IPS-18c (cell line): ENCODE data around the gene SGIP1.

ENCODE experiments used
- H3K4me3 ChIP-seq: 2 replicates; pipeline ENCODE4 v1.7.0; 2013; ENCODE audit warnings: low read depth, mild to moderate bottlenecking, low read length, moderate library complexity; ENCODE audit not compliant: insufficient read depth
- H3K9me3 ChIP-seq: one replicate; pipeline ENCODE4 v1.6.1; 2013; ENCODE audit warnings: mild to moderate bottlenecking, low read length, moderate library complexity; ENCODE audit not compliant: control insufficient read depth, insufficient read depth

SGIP1 gene

GRCh38 chr1:66618390-66618789 is 84.4 kb downstream of the SGIP1 start:
- no peaks in the 10 kb centered on the region for H3K9me3 ChIP-seq
- no peak overlapping the region for H3K4me3 ChIP-seq

- Histone ChIP-seq H3K9me3 (no peaks in the 10 kb centered on the region), H3K4me3 (no peak overlapping the region)
Observed at GRCh38 chr1:66623812-66624211, 89.9 kb downstream of the SGIP1 start.

- Histone ChIP-seq H3K4me3 (no peak overlapping the region), H3K9me3 (no peaks in the 10 kb centered on the region)
Observed at GRCh38 chr1:66624412-66625060, 90.6 kb downstream of the SGIP1 start.

- no peaks in the 10 kb centered on the region for H3K9me3 ChIP-seq
Observed at GRCh38 chr1:66626261-66626660, 92.3 kb downstream of the SGIP1 start.

GRCh38 chr1:66628926-66629325 is 95.0 kb downstream of the SGIP1 start:
- no peak overlapping the region for H3K4me3 ChIP-seq
- no peaks in the 10 kb centered on the region for H3K9me3 ChIP-seq

More at GRCh38 chr1:66626261-66626660, 92.3 kb downstream of the SGIP1 start:
- no peak overlapping the region for H3K4me3 ChIP-seq

GRCh38 chr1:66633159-66633558 is 99.2 kb downstream of the SGIP1 start:
- Histone ChIP-seq H3K4me3 (no peak overlapping the region), H3K9me3 (no peaks in the 10 kb centered on the region)

- H3K4me3 ChIP-seq = no peak overlapping the region
- H3K9me3 ChIP-seq = no peaks in the 10 kb centered on the region
Observed at GRCh38 chr1:66637146-66637545, 103.2 kb downstream of the SGIP1 start.

- H3K9me3 ChIP-seq = no peaks in the 10 kb centered on the region
Observed at GRCh38 chr1:66641891-66642473, 108.0 kb downstream of the SGIP1 start.

GRCh38 chr1:66642992-66643391 is 109.0 kb downstream of the SGIP1 start:
- Histone ChIP-seq H3K4me3 (no peak overlapping the region), H3K9me3 (no peaks in the 10 kb centered on the region)

More at GRCh38 chr1:66641891-66642473, 108.0 kb downstream of the SGIP1 start:
- no peak overlapping the region for H3K4me3 ChIP-seq

GRCh38 chr1:66644331-66644730 is 110.4 kb downstream of the SGIP1 start:
- Histone ChIP-seq H3K9me3 (no peaks in the 10 kb centered on the region), H3K4me3 (no peak overlapping the region)

GRCh38 chr1:66648901-66649595 is 115.1 kb downstream of the SGIP1 start:
- H3K9me3 ChIP-seq = no peaks in the 10 kb centered on the region

GRCh38 chr1:66652556-66652955 is 118.6 kb downstream of the SGIP1 start:
- no peaks in the 10 kb centered on the region for H3K9me3 ChIP-seq
- no peak overlapping the region for H3K4me3 ChIP-seq

More at GRCh38 chr1:66648901-66649595, 115.1 kb downstream of the SGIP1 start:
- H3K4me3 ChIP-seq = no peak overlapping the region

- Histone ChIP-seq H3K4me3 (no peak overlapping the region), H3K9me3 (no peaks in the 10 kb centered on the region)
Observed at GRCh38 chr1:66654643-66655042, 120.7 kb downstream of the SGIP1 start.

- no peaks in the 10 kb centered on the region for H3K9me3 ChIP-seq
- no peak overlapping the region for H3K4me3 ChIP-seq
Observed at GRCh38 chr1:66671455-66671854, 137.5 kb downstream of the SGIP1 start.

- H3K9me3 ChIP-seq = no peaks in the 10 kb centered on the region
Observed at GRCh38 chr1:66676613-66677298, 142.8 kb downstream of the SGIP1 start.

GRCh38 chr1:66678146-66678545 is 144.2 kb downstream of the SGIP1 start:
- Histone ChIP-seq H3K9me3 (no peaks in the 10 kb centered on the region), H3K4me3 (no peak overlapping the region)

More at GRCh38 chr1:66676613-66677298, 142.8 kb downstream of the SGIP1 start:
- H3K4me3 ChIP-seq = no peak overlapping the region

GRCh38 chr1:66679140-66679539 is 145.2 kb downstream of the SGIP1 start:
- Histone ChIP-seq H3K4me3 (no peak overlapping the region), H3K9me3 (no peaks in the 10 kb centered on the region)

- no peak overlapping the region for H3K4me3 ChIP-seq
- no peaks in the 10 kb centered on the region for H3K9me3 ChIP-seq
Observed at GRCh38 chr1:66681686-66682085, 147.7 kb downstream of the SGIP1 start.
